Neural cell (in vitro differentiated cells): ENCODE measurements around the gene HDAC9. TPM values are rescaled to one million over a fixed set of nuclear protein-coding genes. Genes with fewer than 3 reads are reported as not detected.

Experiments used
- H2AFZ ChIP-seq: fragments of 200-600, 300-800 bp; sonication (generic), shearing (Covaris generic); 2 replicates; pipeline ENCODE4 v1.6.0; 2014; ENCODE audit warnings: low read depth, mild to moderate bottlenecking, antibody characterized with exemption, low read length, moderate library complexity
- H3F3A ChIP-seq: fragments of 200-600 bp; shearing (Covaris generic); 2 replicates; pipeline ENCODE4 v1.6.1; 2016; ENCODE audit warnings: mild to moderate bottlenecking, moderate library complexity, mixed read lengths, antibody characterized with exemption, low read length; ENCODE audit not compliant: insufficient read depth, poor library complexity, severe bottlenecking
- H3K27ac ChIP-seq: fragments of 200-600, 300-800 bp; sonication (generic), shearing (Covaris generic); 2 replicates; pipeline ENCODE4 v1.5.1; 2014; ENCODE audit warnings: mild to moderate bottlenecking, low read length, moderate library complexity
- H3K27me3 ChIP-seq: fragments of 300-800, 200-600 bp; sonication (generic), shearing (Covaris generic); 2 replicates; pipeline ENCODE4 v1.6.0; 2014; ENCODE audit warnings: mild to moderate bottlenecking, low read depth, low read length, moderate library complexity; ENCODE audit not compliant: insufficient read depth
- H3K36me3 ChIP-seq: fragments of 300-800, 200-600 bp; sonication (generic), shearing (Covaris generic); 2 replicates; pipeline ENCODE4 v1.5.1; 2014; ENCODE audit warnings: mild to moderate bottlenecking, antibody characterized with exemption, low read length, moderate library complexity; ENCODE audit not compliant: insufficient read depth
- H3K4me2 ChIP-seq: fragments of 300-800, 200-600 bp; sonication (generic), shearing (Covaris generic); 2 replicates; pipeline ENCODE4 v1.6.0; 2014; ENCODE audit warnings: mild to moderate bottlenecking, low read length
- H3K4me3 ChIP-seq: fragments of 300-800, 200-600 bp; sonication (generic), shearing (Covaris generic); 2 replicates; pipeline ENCODE4 v1.5.1; 2014; ENCODE audit warnings: mild to moderate bottlenecking, low read length, moderate library complexity
- H3K79me2 ChIP-seq: fragments of 200-600 bp; shearing (Covaris generic); replicated peaks from 2 replicates; pipeline ENCODE4 v1.6.0; 2014; ENCODE audit warnings: mild to moderate bottlenecking, low read length, moderate library complexity; ENCODE audit not compliant: insufficient read depth
- H3K9ac ChIP-seq: fragments of 300-800, 200-600 bp; sonication (generic), shearing (Covaris generic); 2 replicates; pipeline ENCODE4 v1.6.1; 2016; ENCODE audit warnings: mild to moderate bottlenecking, low read length, mixed read lengths
- H3K9me2 ChIP-seq: fragments of 200-600 bp; shearing (Covaris generic); 2 replicates; pipeline ENCODE4 v1.6.1; 2016; ENCODE audit warnings: mild to moderate bottlenecking, low read length, mixed read lengths; ENCODE audit not compliant: insufficient read depth
- H3K9me3 ChIP-seq: fragments of 200-600, 300-800 bp; sonication (generic), shearing (Covaris generic); 2 replicates; pipeline ENCODE4 v1.6.1; 2016; ENCODE audit warnings: mild to moderate bottlenecking, mixed run types, low read length, moderate library complexity, mixed read lengths
- H4K20me1 ChIP-seq: fragments of 200-600 bp; shearing (Covaris generic); 2 replicates; pipeline ENCODE4 v1.6.1; 2016; ENCODE audit warnings: mild to moderate bottlenecking, mixed run types; ENCODE audit not compliant: insufficient read depth
- EP300 ChIP-seq: fragments of 450-650 bp; conservative IDR thresholded peaks from 2 replicates; pipeline ENCODE4 v1.6.1; 2014; ENCODE audit warnings: antibody characterized with exemption, mild to moderate bottlenecking, moderate library complexity; ENCODE audit not compliant: poor library complexity, severe bottlenecking
- EZH2 ChIP-seq: fragments of 200-600, 300-800 bp; shearing (Covaris generic), sonication (generic); IDR thresholded peaks from 2 replicates; pipeline ENCODE4 v1.6.1; 2014; ENCODE audit warnings: antibody characterized with exemption, low read length, borderline replicate concordance, mild to moderate bottlenecking; ENCODE audit not compliant: insufficient read depth, poor library complexity, severe bottlenecking
- MXI1 ChIP-seq: fragments of 450-650 bp; conservative IDR thresholded peaks from 2 replicates; pipeline ENCODE4 v1.6.1; 2014; ENCODE audit warnings: antibody characterized with exemption, mild to moderate bottlenecking; ENCODE audit not compliant: poor library complexity, severe bottlenecking
- RAD21 ChIP-seq: fragments of 450-650 bp; conservative IDR thresholded peaks from 2 replicates; pipeline ENCODE4 v1.6.1; 2014; ENCODE audit warnings: antibody characterized with exemption, mild to moderate bottlenecking, moderate library complexity
- SMC3 ChIP-seq: fragments of 450-650 bp; conservative IDR thresholded peaks from 2 replicates; pipeline ENCODE4 v1.6.1; 2014; ENCODE audit warnings: antibody characterized with exemption, mild to moderate bottlenecking, moderate library complexity; ENCODE audit not compliant: poor library complexity
- TAF1 ChIP-seq: IDR thresholded peaks from 2 replicates; pipeline ENCODE4 v1.6.1; 2012; ENCODE audit warnings: low read depth
- polyA plus RNA-seq: library from polyadenylated mRNA; depleted of rRNA; stranded (reverse); fragments of >200 nt; gene quantifications from 2 replicates; pipeline ENCODE4 v1.2.3, GENCODE V29; 2014
- TF ChIP-seq, protein P1 (sequence below): fragments of 450-650 bp; IDR thresholded peaks from 2 replicates; pipeline ENCODE4 v1.5.1; 2014; ENCODE audit warnings: antibody characterized with exemption, mild to moderate bottlenecking, moderate library complexity; ENCODE audit not compliant: poor library complexity, severe bottlenecking
- TF ChIP-seq, protein P2 (sequence below): IDR thresholded peaks from 2 replicates; pipeline ENCODE4 v1.6.1; 2012; ENCODE audit warnings: borderline replicate concordance

Gene HDAC9
- polyA plus RNA-seq, 1 donor from 2014 or later, result 15.9 TPM

DNA sequence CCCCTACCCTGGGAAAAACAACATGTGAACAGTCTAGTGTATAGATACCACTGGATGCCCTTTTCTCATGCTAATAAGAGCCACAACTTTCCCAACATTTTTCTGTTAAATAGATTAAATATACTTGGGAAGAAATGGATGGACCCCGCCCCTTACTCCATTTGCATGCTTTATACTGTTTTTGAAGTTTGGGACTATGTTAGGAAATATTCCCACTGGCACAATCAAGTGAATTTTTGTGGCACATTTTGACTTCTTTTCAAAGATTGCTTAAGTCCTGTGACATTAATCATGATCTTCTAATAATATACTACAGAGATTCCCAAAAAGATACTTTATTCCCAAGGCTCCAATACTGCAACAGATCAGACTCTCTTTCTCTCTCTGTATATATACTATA, 405.3 kb downstream of the HDAC9 start (continued):
- TF ChIP-seq EP300 (no peak), RAD21 (no peak)

DNA sequence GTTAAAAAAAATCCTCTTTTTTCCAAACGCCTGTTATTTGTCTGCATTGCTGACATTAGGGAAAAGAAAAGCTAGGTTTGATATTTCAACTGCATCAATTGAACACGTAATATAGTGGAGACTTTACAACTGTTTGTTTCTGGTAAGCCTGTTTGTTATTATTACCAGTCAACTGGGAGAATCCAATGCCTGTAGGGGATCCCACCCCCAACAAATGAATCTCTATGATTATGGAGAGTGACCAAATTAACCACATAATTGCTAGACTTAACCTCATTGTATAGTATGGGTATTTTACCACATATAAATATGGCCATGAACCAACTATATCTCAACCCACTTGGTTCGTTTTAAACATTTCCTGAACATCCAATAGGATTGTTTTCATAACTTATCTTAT, 405.8 kb downstream of the HDAC9 start:
- Histone ChIP-seq H3F3A (no peaks in the 10 kb centered on the region), H3K9ac (no peak overlapping the region), H3K4me2 (no peak overlapping the region), H4K20me1 (no peaks in the 10 kb centered on the region), H3K79me2 (no peaks in the 10 kb centered on the region), H3K9me2 (no peaks in the 10 kb centered on the region), H3K36me3 (no peaks in the 10 kb centered on the region), H3K4me3 (no peak overlapping the region), H3K9me3 (no peaks in the 10 kb centered on the region), H2AFZ (no peak overlapping the region), H3K27ac (no peak overlapping the region), H3K27me3 (no peaks in the 10 kb centered on the region)
- TF ChIP-seq EZH2, result no peak
- TF ChIP-seq, protein P1, sequence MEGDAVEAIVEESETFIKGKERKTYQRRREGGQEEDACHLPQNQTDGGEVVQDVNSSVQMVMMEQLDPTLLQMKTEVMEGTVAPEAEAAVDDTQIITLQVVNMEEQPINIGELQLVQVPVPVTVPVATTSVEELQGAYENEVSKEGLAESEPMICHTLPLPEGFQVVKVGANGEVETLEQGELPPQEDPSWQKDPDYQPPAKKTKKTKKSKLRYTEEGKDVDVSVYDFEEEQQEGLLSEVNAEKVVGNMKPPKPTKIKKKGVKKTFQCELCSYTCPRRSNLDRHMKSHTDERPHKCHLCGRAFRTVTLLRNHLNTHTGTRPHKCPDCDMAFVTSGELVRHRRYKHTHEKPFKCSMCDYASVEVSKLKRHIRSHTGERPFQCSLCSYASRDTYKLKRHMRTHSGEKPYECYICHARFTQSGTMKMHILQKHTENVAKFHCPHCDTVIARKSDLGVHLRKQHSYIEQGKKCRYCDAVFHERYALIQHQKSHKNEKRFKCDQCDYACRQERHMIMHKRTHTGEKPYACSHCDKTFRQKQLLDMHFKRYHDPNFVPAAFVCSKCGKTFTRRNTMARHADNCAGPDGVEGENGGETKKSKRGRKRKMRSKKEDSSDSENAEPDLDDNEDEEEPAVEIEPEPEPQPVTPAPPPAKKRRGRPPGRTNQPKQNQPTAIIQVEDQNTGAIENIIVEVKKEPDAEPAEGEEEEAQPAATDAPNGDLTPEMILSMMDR, result no peak
- TF ChIP-seq RAD21, result no peak
- no peak for TF ChIP-seq EP300
- TF ChIP-seq SMC3, result no peak
- TF ChIP-seq TAF1, result no peak
- TF ChIP-seq, protein P2, sequence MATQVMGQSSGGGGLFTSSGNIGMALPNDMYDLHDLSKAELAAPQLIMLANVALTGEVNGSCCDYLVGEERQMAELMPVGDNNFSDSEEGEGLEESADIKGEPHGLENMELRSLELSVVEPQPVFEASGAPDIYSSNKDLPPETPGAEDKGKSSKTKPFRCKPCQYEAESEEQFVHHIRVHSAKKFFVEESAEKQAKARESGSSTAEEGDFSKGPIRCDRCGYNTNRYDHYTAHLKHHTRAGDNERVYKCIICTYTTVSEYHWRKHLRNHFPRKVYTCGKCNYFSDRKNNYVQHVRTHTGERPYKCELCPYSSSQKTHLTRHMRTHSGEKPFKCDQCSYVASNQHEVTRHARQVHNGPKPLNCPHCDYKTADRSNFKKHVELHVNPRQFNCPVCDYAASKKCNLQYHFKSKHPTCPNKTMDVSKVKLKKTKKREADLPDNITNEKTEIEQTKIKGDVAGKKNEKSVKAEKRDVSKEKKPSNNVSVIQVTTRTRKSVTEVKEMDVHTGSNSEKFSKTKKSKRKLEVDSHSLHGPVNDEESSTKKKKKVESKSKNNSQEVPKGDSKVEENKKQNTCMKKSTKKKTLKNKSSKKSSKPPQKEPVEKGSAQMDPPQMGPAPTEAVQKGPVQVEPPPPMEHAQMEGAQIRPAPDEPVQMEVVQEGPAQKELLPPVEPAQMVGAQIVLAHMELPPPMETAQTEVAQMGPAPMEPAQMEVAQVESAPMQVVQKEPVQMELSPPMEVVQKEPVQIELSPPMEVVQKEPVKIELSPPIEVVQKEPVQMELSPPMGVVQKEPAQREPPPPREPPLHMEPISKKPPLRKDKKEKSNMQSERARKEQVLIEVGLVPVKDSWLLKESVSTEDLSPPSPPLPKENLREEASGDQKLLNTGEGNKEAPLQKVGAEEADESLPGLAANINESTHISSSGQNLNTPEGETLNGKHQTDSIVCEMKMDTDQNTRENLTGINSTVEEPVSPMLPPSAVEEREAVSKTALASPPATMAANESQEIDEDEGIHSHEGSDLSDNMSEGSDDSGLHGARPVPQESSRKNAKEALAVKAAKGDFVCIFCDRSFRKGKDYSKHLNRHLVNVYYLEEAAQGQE, result no peak

DNA sequence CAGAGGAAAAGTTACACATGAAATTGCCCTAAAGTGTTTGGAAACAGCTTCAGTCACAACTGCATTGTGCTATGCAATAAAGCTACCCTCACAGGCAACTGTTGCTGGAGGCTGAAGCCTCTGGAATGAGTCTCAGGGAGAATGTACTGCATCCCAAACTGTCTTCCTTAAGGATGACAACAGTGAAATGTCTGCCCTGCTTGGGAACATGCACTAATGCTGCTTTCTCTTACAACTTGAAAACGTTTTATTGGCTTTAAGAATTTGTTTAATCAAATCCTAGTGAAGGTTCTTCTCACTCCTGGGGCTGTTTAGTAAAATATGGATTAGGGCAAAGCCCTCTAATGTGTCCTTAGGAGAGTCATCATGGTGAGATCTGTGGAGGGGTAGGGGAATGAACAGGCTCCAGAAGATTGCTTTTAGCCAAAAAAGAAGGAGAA, 406.5 kb downstream of the HDAC9 start:
- Histone ChIP-seq H3K4me3 (no peak overlapping the region), H3K9ac (no peak overlapping the region), H3K9me3 (no peaks in the 10 kb centered on the region), H3K36me3 (no peaks in the 10 kb centered on the region), H3K4me2 (no peak overlapping the region), H3F3A (no peaks in the 10 kb centered on the region), H4K20me1 (no peaks in the 10 kb centered on the region), H3K79me2 (no peaks in the 10 kb centered on the region), H3K9me2 (no peaks in the 10 kb centered on the region), H3K27ac (no peak overlapping the region), H3K27me3 (no peaks in the 10 kb centered on the region), H2AFZ (no peak overlapping the region)
- TF ChIP-seq EP300, result no peak
- TF ChIP-seq MXI1, result no peak
